HG03469 (cell line): Measurements from ENCODE around the gene ZNF438.
"Not testable (repeated sequence)": the region's sequence is repeated elsewhere in the genome, so short reads cannot be mapped to it uniquely, and the experiment has no call there.

Experiments used
- ATAC-seq: cut with Tn5 transposase; IDR thresholded peaks from one replicate; pipeline ENCODE4 v1.9.1; 2021; ENCODE audit warnings: mild to moderate bottlenecking, moderate library complexity, moderate number of reproducible peaks; ENCODE audit not compliant: unreplicated experiment

Gene ZNF438

GRCh38 chr10:30901487-30901886, 130.2 kb downstream of the ZNF438 start:
- ATAC-seq = not testable (repeated sequence)

- no peak for ATAC-seq
Observed at GRCh38 chr10:30898964-30899363, 132.7 kb downstream of the ZNF438 start.

- no peak for ATAC-seq
Observed at GRCh38 chr10:30897547-30897946, 134.1 kb downstream of the ZNF438 start.

GRCh38 chr10:30897048-30897447, 134.6 kb downstream of the ZNF438 start:
- no peak for ATAC-seq

GRCh38 chr10:30894221-30894620, 137.4 kb downstream of the ZNF438 start:
- no peak for ATAC-seq

GRCh38 chr10:30893208-30893607, 138.5 kb downstream of the ZNF438 start:
- no peak for ATAC-seq

GRCh38 chr10:30887839-30888238, 143.8 kb downstream of the ZNF438 start:
- no peak for ATAC-seq

GRCh38 chr10:30885423-30885822, 146.2 kb downstream of the ZNF438 start:
- no peak for ATAC-seq

GRCh38 chr10:30883751-30884150, 147.9 kb downstream of the ZNF438 start:
- ATAC-seq = no peak

GRCh38 chr10:30883116-30883515, 148.5 kb downstream of the ZNF438 start:
- no peak for ATAC-seq

- ATAC-seq = no peak
Observed at GRCh38 chr10:30882281-30882680, 149.4 kb downstream of the ZNF438 start.

- ATAC-seq = no peak
Observed at GRCh38 chr10:30878920-30879319, 152.7 kb downstream of the ZNF438 start.

- ATAC-seq = no peak
Observed at GRCh38 chr10:30877111-30877510, 154.6 kb downstream of the ZNF438 start.

- no peak for ATAC-seq
Observed at GRCh38 chr10:30873411-30873810, 158.3 kb downstream of the ZNF438 start.

- no peak for ATAC-seq
Observed at GRCh38 chr10:30870896-30871295, 160.8 kb downstream of the ZNF438 start.

GRCh38 chr10:30869566-30869965, 162.1 kb downstream of the ZNF438 start:
- no peak for ATAC-seq

GRCh38 chr10:30868611-30869010, 163.1 kb downstream of the ZNF438 start:
- no peak for ATAC-seq

- ATAC-seq = no peak
Observed at GRCh38 chr10:30866896-30867295, 164.8 kb downstream of the ZNF438 start.

- no peak for ATAC-seq
Observed at GRCh38 chr10:30865141-30865926, 166.3 kb downstream of the ZNF438 start.

GRCh38 chr10:30863516-30864210, 168.0 kb downstream of the ZNF438 start:
- ATAC-seq = no peak

- no peak for ATAC-seq
Observed at GRCh38 chr10:30862486-30862885, 169.2 kb downstream of the ZNF438 start.

GRCh38 chr10:30861976-30862375, 169.7 kb downstream of the ZNF438 start:
- ATAC-seq = no peak
